ENCODE results near the gene GNAT3.

GNAT3 gene

DNA sequence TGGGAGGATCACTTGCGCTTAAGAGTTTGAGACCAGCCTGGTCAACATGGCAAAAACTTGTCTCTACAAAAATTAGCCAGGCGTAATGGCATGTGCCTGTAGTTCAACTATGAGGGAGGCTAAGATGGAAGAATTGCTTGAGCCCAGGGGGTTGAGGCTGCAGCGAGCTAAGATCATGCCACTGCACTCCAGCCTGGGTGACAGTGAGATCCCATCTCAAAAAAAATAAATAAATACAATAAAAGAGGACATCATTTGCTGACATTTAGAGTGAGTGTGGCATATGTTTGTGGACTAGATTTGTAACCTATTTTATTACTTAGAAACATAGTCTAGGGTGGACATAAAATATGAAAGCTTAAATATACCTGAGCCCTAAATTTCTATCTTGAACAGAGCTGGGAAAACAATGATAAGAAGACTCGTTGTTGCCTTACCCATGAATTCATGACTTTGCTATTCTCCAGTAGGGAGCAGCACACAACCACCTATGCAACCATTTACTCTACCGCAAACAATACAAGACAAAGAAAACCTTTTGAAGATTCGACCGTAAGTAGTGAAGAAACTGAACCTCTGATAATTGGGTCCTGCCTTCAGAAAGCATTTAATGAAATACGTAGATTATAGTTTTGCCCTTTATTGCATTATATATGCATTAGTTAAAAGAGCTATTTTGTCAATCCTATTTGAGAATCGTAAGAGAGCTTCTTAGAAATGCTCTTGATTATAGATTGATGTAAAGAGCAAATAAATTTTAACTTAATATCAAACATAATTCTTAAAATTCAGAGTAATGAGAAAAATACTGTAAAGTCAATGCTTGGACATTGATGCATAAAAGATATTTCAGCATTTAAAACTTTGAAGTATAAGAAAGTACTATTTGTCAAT is 83.5 kb downstream of the GNAT3 start:
- no peak for DNase-seq (ENCODE audit: low read depth in 2 of 2, low spot score in 1 of 2)

DNA sequence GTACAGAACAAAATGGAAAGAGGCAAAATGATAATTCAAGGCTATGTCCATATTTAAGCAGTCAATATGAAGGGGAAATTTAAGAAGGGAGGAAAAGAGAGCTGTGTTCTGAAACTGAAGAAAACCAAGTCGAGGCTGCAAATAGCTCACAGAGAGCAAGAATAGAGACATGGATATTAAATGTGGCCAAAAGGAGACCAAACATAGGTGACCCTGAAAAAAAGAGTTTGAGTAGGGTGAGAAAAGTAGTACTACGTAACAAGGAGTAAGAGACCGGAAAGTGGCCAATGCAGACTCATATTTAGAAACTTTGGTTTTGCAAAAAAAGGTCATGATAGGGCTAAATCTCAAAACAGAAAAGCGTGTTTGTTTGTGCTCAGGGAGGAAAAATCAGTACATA is 84.6 kb downstream of the GNAT3 start:
- no peak for DNase-seq (ENCODE audit: low read depth in 2 of 2, low spot score in 1 of 2)

DNA sequence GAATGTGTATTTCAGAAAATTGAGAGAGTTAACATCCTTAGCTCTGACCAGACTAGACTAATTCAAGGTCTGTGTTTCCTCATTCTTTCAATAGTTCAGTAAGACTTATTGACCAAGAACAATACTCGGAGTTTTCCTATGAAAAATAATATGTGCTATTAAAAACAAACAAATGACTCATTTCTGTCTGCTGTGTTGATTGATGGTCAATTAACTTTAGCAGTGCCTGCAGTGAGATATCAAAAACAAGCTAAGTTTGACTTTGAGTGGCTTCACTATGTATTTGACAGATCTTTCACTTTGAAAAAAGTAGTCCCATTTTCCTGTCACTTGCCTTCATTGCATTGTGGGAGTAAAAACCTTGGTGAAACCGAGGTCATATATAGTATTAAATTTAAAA is 91.0 kb downstream of the GNAT3 start:
- no peak for DNase-seq (ENCODE audit: low read depth in 2 of 2, low spot score in 1 of 2)

DNA sequence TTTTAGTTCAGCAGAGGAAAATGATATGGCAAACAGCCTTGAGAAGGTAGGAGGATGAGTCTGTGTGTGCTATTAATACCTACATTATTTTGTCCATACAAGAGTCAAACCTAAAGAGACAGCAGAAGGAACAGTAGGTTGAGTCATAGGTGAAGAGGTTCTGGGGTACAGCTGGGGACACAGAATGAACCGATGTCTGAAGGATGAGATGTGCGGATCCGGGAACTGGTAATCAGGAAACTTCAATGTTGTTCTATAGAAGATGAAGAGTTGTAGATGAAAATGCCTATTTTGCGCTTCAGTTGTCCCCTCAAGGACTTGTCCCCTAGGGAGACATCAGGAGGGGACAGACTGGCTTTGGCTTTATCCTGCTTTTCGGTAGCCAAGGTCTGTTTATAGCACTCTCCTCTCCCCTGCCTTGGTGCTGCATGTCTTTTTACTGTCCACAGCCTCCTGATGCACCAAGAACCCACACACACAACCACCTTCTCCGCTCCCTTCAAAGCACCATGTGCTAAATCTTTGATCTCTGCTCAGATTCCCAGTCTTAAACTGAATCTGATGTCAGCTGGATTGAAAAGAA is 94.6 kb downstream of the GNAT3 start:
- no peak for DNase-seq (ENCODE audit: low read depth in 2 of 2, low spot score in 1 of 2)

DNA sequence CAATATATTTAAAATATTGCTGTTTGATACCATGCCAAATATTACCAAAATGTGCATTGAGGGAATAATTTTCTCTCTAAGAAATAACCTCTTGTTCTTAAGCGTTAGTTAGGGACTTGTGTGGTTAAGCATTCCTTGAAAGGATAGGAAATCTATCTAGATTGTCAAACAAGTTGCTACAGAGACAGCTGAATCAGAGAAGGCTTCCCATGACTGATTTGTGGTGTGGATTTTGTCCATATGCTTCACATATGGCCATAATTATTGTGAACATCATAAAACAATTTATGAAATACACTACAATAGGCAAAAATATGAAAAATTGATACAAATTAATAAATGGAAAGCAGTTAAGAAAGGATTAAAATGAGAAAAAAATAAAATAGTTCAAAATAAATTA is 96.3 kb downstream of the GNAT3 start:
- DNase-seq (ENCODE audit: low read depth in 2 of 2, low spot score in 1 of 2) = no peak

DNA sequence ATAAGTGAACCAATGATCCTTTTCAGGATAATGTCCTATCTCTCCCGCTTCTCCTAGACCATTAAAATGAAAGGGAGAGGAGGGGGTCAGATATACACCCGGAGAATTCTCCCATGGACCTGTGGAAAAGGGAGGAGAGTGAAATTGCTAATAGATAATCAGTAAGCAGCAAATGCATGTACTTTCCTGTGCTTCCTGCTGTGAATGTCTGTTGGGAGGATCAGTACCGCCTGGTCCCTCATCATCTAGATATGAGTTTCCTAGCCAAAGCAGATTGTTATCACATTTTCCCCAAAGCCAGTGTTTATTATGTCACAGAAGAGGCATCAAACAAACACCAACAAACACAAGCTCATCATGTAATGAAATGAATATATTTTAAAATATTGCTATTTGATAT is 96.8 kb downstream of the GNAT3 start:
- no peak for DNase-seq (ENCODE audit: low read depth in 2 of 2, low spot score in 1 of 2)

DNA sequence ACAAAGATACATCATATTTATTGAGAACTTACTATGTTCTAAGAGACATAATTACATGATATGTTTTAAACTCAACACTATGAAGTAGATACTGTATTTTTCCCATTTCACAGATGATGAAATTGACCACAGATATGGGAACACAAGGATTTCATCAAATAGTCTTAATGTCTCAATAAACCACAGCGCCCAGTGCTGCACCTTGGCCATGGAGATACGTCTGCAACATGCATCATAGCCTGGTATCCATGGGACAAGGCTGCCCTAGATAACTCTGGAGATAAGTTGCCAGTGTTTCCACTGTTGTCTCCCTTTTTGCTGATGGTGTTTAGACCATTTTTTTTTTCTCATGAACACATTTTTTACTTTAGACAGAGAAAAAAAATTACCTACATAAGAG is 97.5 kb downstream of the GNAT3 start:
- DNase-seq (ENCODE audit: low read depth in 2 of 2, low spot score in 1 of 2) = no peak

DNA sequence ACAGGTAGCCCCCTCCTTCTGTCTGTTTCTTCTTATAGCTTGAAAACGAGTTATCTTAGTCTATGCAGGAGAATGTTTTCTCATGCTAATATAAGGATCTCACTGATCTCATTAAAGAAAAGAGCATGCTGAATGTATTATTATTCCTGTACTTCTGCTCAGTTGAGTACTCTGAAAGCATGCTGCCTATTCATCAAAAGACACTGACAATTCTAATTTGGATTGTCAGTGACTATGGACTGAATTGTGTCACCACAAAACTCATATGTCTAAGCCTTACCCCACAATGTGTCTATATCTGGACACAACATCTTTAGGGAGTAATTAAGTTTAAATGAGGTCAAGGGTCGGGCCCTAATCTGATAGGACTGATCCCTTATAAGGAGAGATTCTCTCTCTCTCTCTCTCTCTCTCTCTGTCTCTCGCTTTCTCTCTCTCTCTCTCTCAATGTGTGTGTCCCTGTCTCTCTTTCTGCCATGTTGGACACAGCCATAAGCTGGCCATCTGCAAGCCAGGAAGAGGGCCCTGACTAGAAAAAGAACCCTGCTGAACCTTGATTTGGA is 98.4 kb downstream of the GNAT3 start:
- no peak for DNase-seq (ENCODE audit: low read depth in 2 of 2, low spot score in 1 of 2)

DNA sequence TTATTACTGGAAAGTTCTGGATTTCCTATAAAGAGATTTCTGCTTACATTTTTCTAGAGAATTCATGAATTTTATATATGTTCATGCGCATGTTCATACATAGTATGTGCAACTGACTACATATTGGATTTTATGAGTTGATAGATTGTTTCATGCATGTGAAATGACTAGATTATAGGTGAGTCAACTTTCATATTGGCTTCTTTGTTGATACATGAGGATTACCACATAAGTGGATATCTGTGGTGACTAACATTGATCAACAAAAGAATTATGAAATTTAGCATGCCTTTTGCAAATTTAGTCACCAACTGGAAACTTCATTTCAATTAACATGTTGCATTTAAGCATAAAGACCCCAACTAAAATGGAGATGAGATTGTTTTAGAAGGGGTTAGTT is 99.0 kb downstream of the GNAT3 start:
- DNase-seq (ENCODE audit: low read depth in 2 of 2, low spot score in 1 of 2) = no peak

DNA sequence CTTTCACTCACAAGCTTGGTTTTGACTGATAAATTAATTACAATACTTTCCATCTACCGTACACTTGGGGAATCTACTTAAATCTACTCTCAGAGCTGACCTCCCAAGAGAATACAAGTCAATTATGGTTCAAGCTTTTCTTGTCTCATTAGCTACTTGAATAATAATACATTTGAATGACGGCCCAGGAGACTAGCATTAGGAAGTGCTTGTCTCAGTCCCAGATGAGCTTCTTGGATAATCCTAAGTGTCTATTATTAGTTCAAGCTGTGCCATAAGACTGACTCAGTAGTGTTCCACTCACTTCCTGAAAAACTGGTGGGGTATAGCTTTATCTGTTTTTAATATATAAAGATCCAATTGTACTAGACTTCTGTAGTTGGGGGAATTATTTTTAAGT is 100.2 kb downstream of the GNAT3 start:
- no peak for DNase-seq (ENCODE audit: low read depth in 2 of 2, low spot score in 1 of 2)

DNA sequence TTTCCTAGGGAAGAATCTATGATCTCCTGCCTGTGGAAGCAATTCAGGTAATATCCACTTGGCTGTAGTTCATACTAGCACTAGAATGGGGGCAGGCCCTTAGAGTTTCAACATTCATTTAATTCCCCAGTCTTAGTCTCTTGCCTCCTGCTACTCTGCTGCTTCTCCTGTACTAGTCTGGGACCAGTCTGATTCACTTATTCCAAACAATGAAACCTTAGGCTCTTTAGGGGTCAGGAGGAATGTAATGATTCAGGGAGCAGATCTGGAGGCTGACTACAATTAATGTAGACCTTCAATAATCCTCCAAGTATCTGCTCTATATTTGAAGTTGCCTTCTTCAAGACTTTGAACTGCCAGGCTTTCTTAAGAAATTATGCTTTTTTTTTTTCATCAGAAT is 101.8 kb downstream of the GNAT3 start:
- DNase-seq (ENCODE audit: low read depth in 2 of 2, low spot score in 1 of 2) = no peak
